OCI-LY7 (cell line): Measurements from ENCODE around the gene KCNQ5.

Source experiments
- EZH2phosphoT487 ChIP-seq: fragments of 200-600 bp; sonication (generic); IDR thresholded peaks from 2 replicates; pipeline ENCODE4 v1.6.1; 2018; ENCODE audit warnings: low read depth, borderline replicate concordance, mild to moderate bottlenecking, mixed run types, antibody characterized with exemption, low read length, moderate library complexity, mixed read lengths
- TF ChIP-seq, protein P1 (sequence below): fragments of 200-600 bp; sonication (generic); conservative IDR thresholded peaks from 2 replicates; pipeline ENCODE4 v1.5.1; 2014; ENCODE audit warnings: mild to moderate bottlenecking, antibody characterized with exemption, low read length, moderate library complexity, mixed read lengths

DNA sequence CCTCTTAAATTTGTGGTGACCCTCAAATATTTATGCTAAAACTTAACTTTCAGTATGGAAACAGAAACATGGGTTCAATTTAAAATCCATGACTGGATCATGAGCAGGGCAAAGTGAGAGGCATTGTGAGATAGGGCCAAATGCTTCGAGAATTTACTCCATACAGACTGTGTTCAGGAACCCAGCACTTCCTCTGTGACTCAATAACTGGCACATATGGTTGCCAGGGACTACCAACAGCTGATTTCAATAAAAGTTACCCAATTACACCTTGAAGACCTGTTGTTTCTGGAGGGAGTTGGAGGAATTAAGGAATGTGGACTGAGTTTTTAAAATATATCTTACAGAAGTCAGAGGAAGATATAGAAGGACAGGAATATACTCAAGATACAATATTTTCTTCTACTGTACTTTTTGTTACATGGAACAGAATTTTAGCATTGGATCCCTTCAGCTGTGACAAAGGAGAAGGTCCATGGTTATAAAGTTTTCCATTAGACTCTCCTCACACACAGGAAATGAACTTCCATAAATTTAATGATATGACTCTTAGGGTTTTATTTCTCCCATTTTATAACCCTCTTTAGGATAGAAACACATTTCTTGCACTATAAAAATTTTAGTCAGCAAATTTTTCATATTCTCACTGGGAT, 344.9 kb downstream of the KCNQ5 start:
- TF ChIP-seq, protein P1, sequence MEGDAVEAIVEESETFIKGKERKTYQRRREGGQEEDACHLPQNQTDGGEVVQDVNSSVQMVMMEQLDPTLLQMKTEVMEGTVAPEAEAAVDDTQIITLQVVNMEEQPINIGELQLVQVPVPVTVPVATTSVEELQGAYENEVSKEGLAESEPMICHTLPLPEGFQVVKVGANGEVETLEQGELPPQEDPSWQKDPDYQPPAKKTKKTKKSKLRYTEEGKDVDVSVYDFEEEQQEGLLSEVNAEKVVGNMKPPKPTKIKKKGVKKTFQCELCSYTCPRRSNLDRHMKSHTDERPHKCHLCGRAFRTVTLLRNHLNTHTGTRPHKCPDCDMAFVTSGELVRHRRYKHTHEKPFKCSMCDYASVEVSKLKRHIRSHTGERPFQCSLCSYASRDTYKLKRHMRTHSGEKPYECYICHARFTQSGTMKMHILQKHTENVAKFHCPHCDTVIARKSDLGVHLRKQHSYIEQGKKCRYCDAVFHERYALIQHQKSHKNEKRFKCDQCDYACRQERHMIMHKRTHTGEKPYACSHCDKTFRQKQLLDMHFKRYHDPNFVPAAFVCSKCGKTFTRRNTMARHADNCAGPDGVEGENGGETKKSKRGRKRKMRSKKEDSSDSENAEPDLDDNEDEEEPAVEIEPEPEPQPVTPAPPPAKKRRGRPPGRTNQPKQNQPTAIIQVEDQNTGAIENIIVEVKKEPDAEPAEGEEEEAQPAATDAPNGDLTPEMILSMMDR: no peak
- TF ChIP-seq EZH2phosphoT487: no peak
